Mammary epithelial cell (primary cell): ENCODE measurements around the gene DST.

ENCODE experiments used
- EZH2 ChIP-seq: IDR thresholded peaks from 2 replicates; pipeline ENCODE4 v1.6.1; 2012; ENCODE audit warnings: low read length, inconsistent platforms, borderline replicate concordance
- TF ChIP-seq, protein P1 (sequence below), 2 donors: IDR thresholded peaks in 1 of 2; conservative IDR thresholded peaks in 1 of 2; 2 replicates each; pipeline ENCODE4 v1.5.1; 2011 to 2012; ENCODE audit warnings: inconsistent platforms in 2 of 2, low read length in 2 of 2, mild to moderate bottlenecking in 2 of 2, control low read depth in 1 of 2, low read depth in 1 of 2; ENCODE audit not compliant: insufficient read depth in 1 of 2; ENCODE audit errors: extremely low read depth in 1 of 2

DNA sequence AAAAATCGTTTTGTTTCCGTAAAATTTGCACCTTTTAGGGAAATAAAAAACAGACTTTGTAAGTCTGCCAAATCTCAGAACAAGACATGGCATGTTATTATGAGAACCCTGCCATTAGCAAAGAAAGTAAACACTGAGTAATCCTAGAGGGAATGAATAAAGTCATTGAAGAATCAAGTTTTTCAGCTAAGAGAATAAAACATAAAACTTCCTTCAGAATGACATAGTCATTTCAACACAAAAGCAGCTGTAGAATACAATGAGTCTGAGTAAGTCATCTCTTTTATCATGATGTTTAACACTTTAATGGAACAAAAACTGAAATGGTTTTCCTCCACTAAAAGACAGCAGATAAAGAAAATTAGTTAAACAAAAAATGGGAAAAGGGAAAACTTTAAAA lies 10.3 kb upstream of the DST start:
- TF ChIP-seq, protein P1, sequence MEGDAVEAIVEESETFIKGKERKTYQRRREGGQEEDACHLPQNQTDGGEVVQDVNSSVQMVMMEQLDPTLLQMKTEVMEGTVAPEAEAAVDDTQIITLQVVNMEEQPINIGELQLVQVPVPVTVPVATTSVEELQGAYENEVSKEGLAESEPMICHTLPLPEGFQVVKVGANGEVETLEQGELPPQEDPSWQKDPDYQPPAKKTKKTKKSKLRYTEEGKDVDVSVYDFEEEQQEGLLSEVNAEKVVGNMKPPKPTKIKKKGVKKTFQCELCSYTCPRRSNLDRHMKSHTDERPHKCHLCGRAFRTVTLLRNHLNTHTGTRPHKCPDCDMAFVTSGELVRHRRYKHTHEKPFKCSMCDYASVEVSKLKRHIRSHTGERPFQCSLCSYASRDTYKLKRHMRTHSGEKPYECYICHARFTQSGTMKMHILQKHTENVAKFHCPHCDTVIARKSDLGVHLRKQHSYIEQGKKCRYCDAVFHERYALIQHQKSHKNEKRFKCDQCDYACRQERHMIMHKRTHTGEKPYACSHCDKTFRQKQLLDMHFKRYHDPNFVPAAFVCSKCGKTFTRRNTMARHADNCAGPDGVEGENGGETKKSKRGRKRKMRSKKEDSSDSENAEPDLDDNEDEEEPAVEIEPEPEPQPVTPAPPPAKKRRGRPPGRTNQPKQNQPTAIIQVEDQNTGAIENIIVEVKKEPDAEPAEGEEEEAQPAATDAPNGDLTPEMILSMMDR (conservative IDR thresholded peaks at IDR 0.05 in 1 of 2, IDR thresholded peaks at IDR 0.05 in 1 of 2; ENCODE audit: extremely low read depth in 1 of 2, insufficient read depth in 1 of 2, low read depth in 1 of 2, low read length in 2 of 2) = no peak
- TF ChIP-seq EZH2 = no peak
